HEK293 (cell line): ENCODE measurements around the gene TMEM255B.

ENCODE experiments used
- CTCF ChIA-PET: fragments of 350-600 bp; formaldehyde crosslinking; extraction: SDS; loops from one replicate; lab custom pipeline; 2021; ENCODE audit warnings: antibody characterized with exemption; lab: Yijun Ruan, JAX
- POLR2A ChIA-PET: fragments of 300-600 bp; formaldehyde crosslinking; extraction: SDS; loops from one replicate; lab custom pipeline; 2020; ENCODE audit warnings: antibody characterized with exemption, inconsistent platforms; lab: Yijun Ruan, JAX
- H3K27ac ChIP-seq: fragments of 200-500 bp; sonication (Bioruptor generic); 2 replicates; pipeline ENCODE4 v1.5.1; 2014; ENCODE audit warnings: low read depth, low read length, control low read depth, inconsistent platforms; ENCODE audit errors: extremely low read depth
- H3K36me3 ChIP-seq, 2 experiments: fragments of 200-500 bp in 1 of 2; sonication (Bioruptor generic) in 1 of 2; 1 replicate in 1 of 2; 2 replicates in 1 of 2; pipeline ENCODE4 v1.5.1; 2014 to 2017; ENCODE audit warnings: inconsistent platforms in 2 of 2, low read length in 2 of 2; ENCODE audit not compliant: control insufficient read depth in 2 of 2, insufficient read depth in 1 of 2
- H3K4me1 ChIP-seq: fragments of 200-500 bp; sonication (Bioruptor generic); 2 replicates; pipeline ENCODE4 v1.5.1; 2014; ENCODE audit warnings: mild to moderate bottlenecking, low read length, inconsistent platforms; ENCODE audit not compliant: control insufficient read depth, insufficient read depth
- H3K4me3 ChIP-seq: 2 replicates; pipeline ENCODE4 v1.5.1; 2011; ENCODE audit warnings: low read depth, mild to moderate bottlenecking, control low read depth, low read length, moderate library complexity
- H3K9me3 ChIP-seq: fragments of 200-500 bp; sonication (Bioruptor generic); 2 replicates; pipeline ENCODE4 v1.5.1; 2014; ENCODE audit warnings: low read depth, low read length, inconsistent platforms; ENCODE audit not compliant: control insufficient read depth, insufficient read depth
- ELK4 ChIP-seq: IDR thresholded peaks from 2 replicates; pipeline ENCODE4 v1.6.1; 2011; ENCODE audit warnings: mild to moderate bottlenecking, low read depth, low read length, borderline replicate concordance
- MEIS1 ChIP-seq: sonication (generic); formaldehyde crosslinking; IDR thresholded peaks from 2 replicates; pipeline ENCODE4 v1.8.1; 2022; ENCODE audit warnings: missing genetic modification reagents, mild to moderate bottlenecking, borderline replicate concordance
- MZF1 ChIP-seq: fragments of 450-650 bp; formaldehyde crosslinking; IDR thresholded peaks from 2 replicates; pipeline ENCODE4 v1.5.1; 2017; ENCODE audit warnings: missing biosample characterization, missing genetic modification characterization, borderline replicate concordance
- RBAK ChIP-seq: fragments of 450-650 bp; formaldehyde crosslinking; IDR thresholded peaks from 2 replicates; pipeline ENCODE4 v1.5.1; 2016; ENCODE audit warnings: missing biosample characterization, missing genetic modification characterization
- REPIN1 ChIP-seq: fragments of 450-650 bp; formaldehyde crosslinking; IDR thresholded peaks from 2 replicates; pipeline ENCODE4 v1.5.1; 2017; ENCODE audit warnings: missing biosample characterization, missing genetic modification characterization, low read depth
- ZBTB1 ChIP-seq: fragments of 450-650 bp; formaldehyde crosslinking; IDR thresholded peaks from 2 replicates; pipeline ENCODE4 v1.5.1; 2016; ENCODE audit warnings: missing biosample characterization, missing genetic modification characterization
- ZBTB20 ChIP-seq: fragments of 450-650 bp; formaldehyde crosslinking; IDR thresholded peaks from 2 replicates; pipeline ENCODE4 v1.5.1; 2016; ENCODE audit warnings: missing biosample characterization, missing genetic modification characterization
- ZBTB44 ChIP-seq: fragments of 450-650 bp; IDR thresholded peaks from 2 replicates; pipeline ENCODE4 v1.5.1; 2018; ENCODE audit warnings: missing biosample characterization, mild to moderate bottlenecking, missing genetic modification characterization
- ZBTB7A ChIP-seq: fragments of 450-650 bp; formaldehyde crosslinking; IDR thresholded peaks from 2 replicates; pipeline ENCODE4 v1.5.1; 2016; ENCODE audit warnings: low read depth, missing biosample characterization, missing genetic modification characterization
- ZNF248 ChIP-seq: fragments of 450-650 bp; formaldehyde crosslinking; IDR thresholded peaks from 2 replicates; pipeline ENCODE4 v1.5.1; 2017; ENCODE audit warnings: missing biosample characterization, missing genetic modification characterization
- ZNF366 ChIP-seq: fragments of 450-650 bp; formaldehyde crosslinking; conservative IDR thresholded peaks from 2 replicates; pipeline ENCODE4 v1.5.1; 2016; ENCODE audit warnings: missing biosample characterization, missing genetic modification characterization
- ZNF48 ChIP-seq: fragments of 450-650 bp; formaldehyde crosslinking; IDR thresholded peaks from 2 replicates; pipeline ENCODE4 v1.5.1; 2016; ENCODE audit warnings: missing biosample characterization, missing genetic modification characterization
- ZNF626 ChIP-seq: fragments of 450-650 bp; sonication (Bioruptor Pico); formaldehyde crosslinking; IDR thresholded peaks from 2 replicates; pipeline ENCODE4 v1.5.1; 2018; ENCODE audit warnings: missing biosample characterization, missing genetic modification characterization, inconsistent platforms
- ZNF701 ChIP-seq: fragments of 450-650 bp; formaldehyde crosslinking; IDR thresholded peaks from 2 replicates; pipeline ENCODE4 v1.5.1; 2016; ENCODE audit warnings: missing biosample characterization, missing genetic modification characterization
- ZNF768 ChIP-seq: fragments of 450-650 bp; formaldehyde crosslinking; IDR thresholded peaks from 2 replicates; pipeline ENCODE4 v1.5.1; 2018; ENCODE audit warnings: missing biosample characterization, mild to moderate bottlenecking, missing genetic modification characterization
- ZSCAN30 ChIP-seq: fragments of 450-650 bp; IDR thresholded peaks from 2 replicates; pipeline ENCODE4 v1.5.1; 2018; ENCODE audit warnings: missing biosample characterization, mild to moderate bottlenecking, missing genetic modification characterization, moderate library complexity
- TF ChIP-seq, protein P1 (sequence below): fragments of 450-650 bp; formaldehyde crosslinking; IDR thresholded peaks from 2 replicates; pipeline ENCODE4 v1.5.1; 2016; ENCODE audit warnings: missing biosample characterization, missing genetic modification characterization
- TF ChIP-seq, protein P2 (sequence below): fragments of 450-650 bp; formaldehyde crosslinking; IDR thresholded peaks from 2 replicates; pipeline ENCODE4 v1.5.1; 2016; ENCODE audit warnings: missing biosample characterization, missing genetic modification characterization, borderline replicate concordance

Gene TMEM255B

DNA sequence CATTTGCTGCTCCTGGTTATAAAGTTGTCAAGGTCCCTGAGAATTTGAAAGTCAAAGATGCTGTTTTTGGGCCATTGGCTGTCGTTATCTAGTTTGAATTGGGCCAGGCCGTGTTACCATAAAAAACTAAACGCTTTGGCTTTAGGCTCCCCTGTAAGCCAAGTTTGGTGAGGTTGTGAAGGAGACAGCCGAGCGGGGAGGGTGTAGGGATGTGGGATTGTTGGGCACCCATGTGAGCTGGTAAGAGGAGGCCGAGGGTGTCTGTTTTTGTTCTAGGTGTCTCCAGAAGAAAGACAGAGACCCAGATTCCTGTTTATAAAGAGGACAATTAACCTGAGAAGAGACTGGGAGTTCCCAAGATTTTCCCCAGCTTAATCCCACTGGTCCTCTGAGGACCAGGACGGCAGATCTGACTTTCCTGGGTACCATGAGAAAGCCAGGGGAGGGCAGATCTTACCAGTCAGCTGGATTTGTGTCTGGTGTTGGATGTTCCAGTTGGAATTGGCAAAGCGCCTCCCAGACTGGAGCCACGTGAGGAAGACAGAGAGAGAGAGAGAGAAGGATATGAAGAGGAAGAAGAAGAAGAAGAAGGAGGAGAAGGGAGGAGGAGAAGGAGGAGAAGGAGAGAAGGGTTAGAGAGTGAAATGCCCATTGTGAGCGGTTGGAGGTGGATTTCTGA lies 25.1 kb downstream of the TMEM255B start:
- H3K36me3 ChIP-seq: no peaks in the 10 kb centered on the region
- H3K27ac ChIP-seq: no peak overlapping the region
- ChIA-PET POLR2A (no interaction called here), CTCF (no interaction called here)
- no peaks in the 10 kb centered on the region for H3K4me1 ChIP-seq
- no peaks in the 10 kb centered on the region for H3K9me3 ChIP-seq
- H3K4me3 ChIP-seq: no peak overlapping the region
- no peak for TF ChIP-seq REPIN1
- TF ChIP-seq MEIS1: no peak
- TF ChIP-seq RBAK (tag by site-specific recombination): no peak
- no peak for TF ChIP-seq ZNF366 (tag by site-specific recombination)
- no peak for TF ChIP-seq ZNF701
- TF ChIP-seq ZBTB44 (tag by site-specific recombination): no peak
- TF ChIP-seq, protein P1, sequence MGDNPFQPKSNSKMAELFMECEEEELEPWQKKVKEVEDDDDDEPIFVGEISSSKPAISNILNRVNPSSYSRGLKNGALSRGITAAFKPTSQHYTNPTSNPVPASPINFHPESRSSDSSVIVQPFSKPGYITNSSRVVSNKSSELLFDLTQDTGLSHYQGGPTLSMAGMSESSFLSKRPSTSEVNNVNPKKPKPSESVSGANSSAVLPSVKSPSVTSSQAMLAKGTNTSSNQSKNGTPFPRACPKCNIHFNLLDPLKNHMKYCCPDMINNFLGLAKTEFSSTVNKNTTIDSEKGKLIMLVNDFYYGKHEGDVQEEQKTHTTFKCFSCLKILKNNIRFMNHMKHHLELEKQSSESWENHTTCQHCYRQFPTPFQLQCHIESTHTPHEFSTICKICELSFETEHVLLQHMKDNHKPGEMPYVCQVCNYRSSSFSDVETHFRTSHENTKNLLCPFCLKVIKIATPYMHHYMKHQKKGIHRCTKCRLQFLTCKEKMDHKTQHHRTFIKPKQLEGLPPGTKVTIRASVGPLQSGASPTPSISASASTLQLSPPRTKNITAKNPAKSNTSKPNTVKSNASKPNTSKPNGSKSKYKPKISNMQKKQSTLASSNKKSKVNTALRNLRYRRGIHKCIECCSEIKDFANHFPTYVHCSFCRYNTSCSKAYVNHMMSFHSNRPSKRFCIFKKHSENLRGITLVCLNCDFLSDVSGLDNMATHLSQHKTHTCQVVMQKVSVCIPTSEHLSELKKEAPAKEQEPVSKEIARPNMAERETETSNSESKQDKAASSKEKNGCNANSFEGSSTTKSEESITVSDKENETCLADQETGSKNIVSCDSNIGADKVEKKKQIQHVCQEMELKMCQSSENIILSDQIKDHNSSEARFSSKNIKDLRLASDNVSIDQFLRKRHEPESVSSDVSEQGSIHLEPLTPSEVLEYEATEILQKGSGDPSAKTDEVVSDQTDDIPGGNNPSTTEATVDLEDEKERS: no peak
- no peak for TF ChIP-seq ZNF48
- TF ChIP-seq, protein P2, sequence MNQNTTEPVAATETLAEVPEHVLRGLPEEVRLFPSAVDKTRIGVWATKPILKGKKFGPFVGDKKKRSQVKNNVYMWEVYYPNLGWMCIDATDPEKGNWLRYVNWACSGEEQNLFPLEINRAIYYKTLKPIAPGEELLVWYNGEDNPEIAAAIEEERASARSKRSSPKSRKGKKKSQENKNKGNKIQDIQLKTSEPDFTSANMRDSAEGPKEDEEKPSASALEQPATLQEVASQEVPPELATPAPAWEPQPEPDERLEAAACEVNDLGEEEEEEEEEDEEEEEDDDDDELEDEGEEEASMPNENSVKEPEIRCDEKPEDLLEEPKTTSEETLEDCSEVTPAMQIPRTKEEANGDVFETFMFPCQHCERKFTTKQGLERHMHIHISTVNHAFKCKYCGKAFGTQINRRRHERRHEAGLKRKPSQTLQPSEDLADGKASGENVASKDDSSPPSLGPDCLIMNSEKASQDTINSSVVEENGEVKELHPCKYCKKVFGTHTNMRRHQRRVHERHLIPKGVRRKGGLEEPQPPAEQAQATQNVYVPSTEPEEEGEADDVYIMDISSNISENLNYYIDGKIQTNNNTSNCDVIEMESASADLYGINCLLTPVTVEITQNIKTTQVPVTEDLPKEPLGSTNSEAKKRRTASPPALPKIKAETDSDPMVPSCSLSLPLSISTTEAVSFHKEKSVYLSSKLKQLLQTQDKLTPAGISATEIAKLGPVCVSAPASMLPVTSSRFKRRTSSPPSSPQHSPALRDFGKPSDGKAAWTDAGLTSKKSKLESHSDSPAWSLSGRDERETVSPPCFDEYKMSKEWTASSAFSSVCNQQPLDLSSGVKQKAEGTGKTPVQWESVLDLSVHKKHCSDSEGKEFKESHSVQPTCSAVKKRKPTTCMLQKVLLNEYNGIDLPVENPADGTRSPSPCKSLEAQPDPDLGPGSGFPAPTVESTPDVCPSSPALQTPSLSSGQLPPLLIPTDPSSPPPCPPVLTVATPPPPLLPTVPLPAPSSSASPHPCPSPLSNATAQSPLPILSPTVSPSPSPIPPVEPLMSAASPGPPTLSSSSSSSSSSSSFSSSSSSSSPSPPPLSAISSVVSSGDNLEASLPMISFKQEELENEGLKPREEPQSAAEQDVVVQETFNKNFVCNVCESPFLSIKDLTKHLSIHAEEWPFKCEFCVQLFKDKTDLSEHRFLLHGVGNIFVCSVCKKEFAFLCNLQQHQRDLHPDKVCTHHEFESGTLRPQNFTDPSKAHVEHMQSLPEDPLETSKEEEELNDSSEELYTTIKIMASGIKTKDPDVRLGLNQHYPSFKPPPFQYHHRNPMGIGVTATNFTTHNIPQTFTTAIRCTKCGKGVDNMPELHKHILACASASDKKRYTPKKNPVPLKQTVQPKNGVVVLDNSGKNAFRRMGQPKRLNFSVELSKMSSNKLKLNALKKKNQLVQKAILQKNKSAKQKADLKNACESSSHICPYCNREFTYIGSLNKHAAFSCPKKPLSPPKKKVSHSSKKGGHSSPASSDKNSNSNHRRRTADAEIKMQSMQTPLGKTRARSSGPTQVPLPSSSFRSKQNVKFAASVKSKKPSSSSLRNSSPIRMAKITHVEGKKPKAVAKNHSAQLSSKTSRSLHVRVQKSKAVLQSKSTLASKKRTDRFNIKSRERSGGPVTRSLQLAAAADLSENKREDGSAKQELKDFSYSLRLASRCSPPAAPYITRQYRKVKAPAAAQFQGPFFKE: no peak
- no peak for TF ChIP-seq ZSCAN30 (tag by site-specific recombination)
- no peak for TF ChIP-seq ZBTB7A (tag by site-specific recombination)
- no peak for TF ChIP-seq ZNF626 (tag by site-specific recombination)
- TF ChIP-seq ZNF768 (tag by site-specific recombination): no peak
- TF ChIP-seq ZNF248 (tag by site-specific recombination): no peak
- TF ChIP-seq MZF1: no peak
- no peak for TF ChIP-seq ZBTB1 (tag by site-specific recombination)
- TF ChIP-seq ZBTB20 (tag by site-specific recombination): no peak
- TF ChIP-seq ELK4: no peak
